ENCODE measurements around the gene ZNF526. TPM values are rescaled to one million over a fixed set of nuclear protein-coding genes. Genes with fewer than 3 reads are reported as not detected.

The ZNF526 gene
- total and polyA plus RNA-seq, 9 of the 15 experiments (the other 6 are each of a cell fraction or from before 2014, with no cell fraction given) = 1.3 to 17.9 (median 6.2) TPM

- TF ChIP-seq ZBTB33 (CRISPR knock-in tag; IDR thresholded peaks at IDR 0.05) (peak; percentile 12; the same call in 1 of the 2 replicates), ETS1 (conservative IDR thresholded peaks at IDR 0.05; ENCODE audit: control insufficient read depth, low read depth, low read length) (0 out of 2 replicates have a peak, but pooled peaks have one; percentile 41), SMAD4 (CRISPR knock-in tag; conservative IDR thresholded peaks at IDR 0.05) (peak; percentile 24; the same call in 1 of the 2 replicates), PHF20 (IDR thresholded peaks at IDR 0.05; ENCODE audit: partially characterized antibody) (no peak), RFX1 (IDR thresholded peaks at IDR 0.05) (no peak), LCOR (CRISPR knock-in tag; IDR thresholded peaks at IDR 0.05) (no peak), RBBP5 (IDR thresholded peaks at IDR 0.05; ENCODE audit: borderline replicate concordance, insufficient read depth, low read length, poor library complexity, severe bottlenecking) (peak; percentile 73), CTCFL (IDR thresholded peaks at IDR 0.05; ENCODE audit: borderline replicate concordance, insufficient read depth, low read depth, low read length, poor library complexity, severe bottlenecking) (no peak), GATAD2A (IDR thresholded peaks at IDR 0.05) (no peak), HDGF (IDR thresholded peaks at IDR 0.05) (no peak), RFX7 (CRISPR knock-in tag; IDR thresholded peaks at IDR 0.05) (no peak), HNRNPK (IDR thresholded peaks at IDR 0.05; ENCODE audit: low read depth, low read length, poor library complexity, severe bottlenecking) (no peak), ZNF354B (CRISPR knock-in tag; IDR thresholded peaks at IDR 0.05) (no peak), FOSL1 (tag; conservative IDR thresholded peaks at IDR 0.05) (no peak), CCAR2 (IDR thresholded peaks at IDR 0.05; ENCODE audit: low read depth, low read length) (no peak), JUND (IDR thresholded peaks at IDR 0.05; ENCODE audit: borderline replicate concordance, low read depth, low read length) (no peak), JUND (tag; IDR thresholded peaks at IDR 0.05; ENCODE audit: borderline replicate concordance, low read depth, low read length) (no peak)
- TF ChIP-seq, protein P1, sequence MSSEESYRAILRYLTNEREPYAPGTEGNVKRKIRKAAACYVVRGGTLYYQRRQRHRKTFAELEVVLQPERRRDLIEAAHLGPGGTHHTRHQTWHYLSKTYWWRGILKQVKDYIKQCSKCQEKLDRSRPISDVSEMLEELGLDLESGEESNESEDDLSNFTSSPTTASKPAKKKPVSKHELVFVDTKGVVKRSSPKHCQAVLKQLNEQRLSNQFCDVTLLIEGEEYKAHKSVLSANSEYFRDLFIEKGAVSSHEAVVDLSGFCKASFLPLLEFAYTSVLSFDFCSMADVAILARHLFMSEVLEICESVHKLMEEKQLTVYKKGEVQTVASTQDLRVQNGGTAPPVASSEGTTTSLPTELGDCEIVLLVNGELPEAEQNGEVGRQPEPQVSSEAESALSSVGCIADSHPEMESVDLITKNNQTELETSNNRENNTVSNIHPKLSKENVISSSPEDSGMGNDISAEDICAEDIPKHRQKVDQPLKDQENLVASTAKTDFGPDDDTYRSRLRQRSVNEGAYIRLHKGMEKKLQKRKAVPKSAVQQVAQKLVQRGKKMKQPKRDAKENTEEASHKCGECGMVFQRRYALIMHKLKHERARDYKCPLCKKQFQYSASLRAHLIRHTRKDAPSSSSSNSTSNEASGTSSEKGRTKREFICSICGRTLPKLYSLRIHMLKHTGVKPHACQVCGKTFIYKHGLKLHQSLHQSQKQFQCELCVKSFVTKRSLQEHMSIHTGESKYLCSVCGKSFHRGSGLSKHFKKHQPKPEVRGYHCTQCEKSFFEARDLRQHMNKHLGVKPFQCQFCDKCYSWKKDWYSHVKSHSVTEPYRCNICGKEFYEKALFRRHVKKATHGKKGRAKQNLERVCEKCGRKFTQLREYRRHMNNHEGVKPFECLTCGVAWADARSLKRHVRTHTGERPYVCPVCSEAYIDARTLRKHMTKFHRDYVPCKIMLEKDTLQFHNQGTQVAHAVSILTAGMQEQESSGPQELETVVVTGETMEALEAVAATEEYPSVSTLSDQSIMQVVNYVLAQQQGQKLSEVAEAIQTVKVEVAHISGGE (CRISPR knock-in tag; IDR thresholded peaks at IDR 0.05) = 0 out of 6 replicates have a peak, but pooled peaks of 1 of the 3 experiments have one; percentile 26
Observed at GRCh38 chr19:42254089-42254849, 34.2 kb downstream of the ZNF526 start (continued).

All from K562 (cell line).